KMS-11 (cell line): ENCODE data around the gene C4orf54.

Experiments used
- H2AFZ ChIP-seq: fragments of 200-600 bp; sonication (generic); 2 replicates; pipeline ENCODE4 v1.6.1; 2016; ENCODE audit warnings: antibody characterized with exemption, mixed run types, low read depth
- H3K27ac ChIP-seq: fragments of 200-600 bp; sonication (generic); 2 replicates; pipeline ENCODE4 v1.6.1; 2016; ENCODE audit warnings: mild to moderate bottlenecking, mixed run types
- H3K27me3 ChIP-seq: fragments of 200-600 bp; sonication (generic); 2 replicates; pipeline ENCODE4 v1.6.1; 2017; ENCODE audit warnings: mild to moderate bottlenecking, low read depth, mixed run types, moderate library complexity; ENCODE audit not compliant: insufficient read depth
- H3K36me3 ChIP-seq: fragments of 200-600 bp; sonication (generic); 2 replicates; pipeline ENCODE4 v1.6.1; 2017; ENCODE audit warnings: mild to moderate bottlenecking, mixed run types; ENCODE audit not compliant: insufficient read depth
- H3K4me1 ChIP-seq: fragments of 200-600 bp; sonication (generic); 2 replicates; pipeline ENCODE4 v1.6.1; 2016; ENCODE audit warnings: mild to moderate bottlenecking, low read depth, mixed run types; ENCODE audit not compliant: poor library complexity, severe bottlenecking
- H3K4me2 ChIP-seq: fragments of 200-600 bp; sonication (generic); 2 replicates; pipeline ENCODE4 v1.7.0; 2016; ENCODE audit warnings: mild to moderate bottlenecking, mixed run types
- H3K4me3 ChIP-seq: fragments of 200-600 bp; sonication (generic); IDR thresholded peaks from 2 replicates; pipeline ENCODE4 v1.6.1; 2017; ENCODE audit warnings: low read depth, low read length, mixed read lengths; ENCODE audit not compliant: insufficient read depth
- H3K79me2 ChIP-seq: fragments of 200-600 bp; sonication (generic); 2 replicates; pipeline ENCODE4 v1.6.1; 2016; ENCODE audit warnings: low read depth, mixed run types; ENCODE audit not compliant: insufficient read depth
- H3K9ac ChIP-seq: fragments of 200-600 bp; sonication (generic); 2 replicates; pipeline ENCODE4 v1.6.1; 2016; ENCODE audit warnings: mild to moderate bottlenecking, mixed run types
- H4K20me1 ChIP-seq: fragments of 200-600 bp; sonication (generic); 2 replicates; pipeline ENCODE4 v1.6.1; 2016; ENCODE audit warnings: mild to moderate bottlenecking, mixed run types; ENCODE audit not compliant: insufficient read depth
- TF ChIP-seq, protein P1 (sequence below): fragments of 200-600 bp; sonication (generic); conservative IDR thresholded peaks from 2 replicates; pipeline ENCODE4 v1.6.1; 2017; ENCODE audit warnings: low read depth, mild to moderate bottlenecking, antibody characterized with exemption, low read length, moderate library complexity, mixed read lengths

C4orf54 gene

DNA sequence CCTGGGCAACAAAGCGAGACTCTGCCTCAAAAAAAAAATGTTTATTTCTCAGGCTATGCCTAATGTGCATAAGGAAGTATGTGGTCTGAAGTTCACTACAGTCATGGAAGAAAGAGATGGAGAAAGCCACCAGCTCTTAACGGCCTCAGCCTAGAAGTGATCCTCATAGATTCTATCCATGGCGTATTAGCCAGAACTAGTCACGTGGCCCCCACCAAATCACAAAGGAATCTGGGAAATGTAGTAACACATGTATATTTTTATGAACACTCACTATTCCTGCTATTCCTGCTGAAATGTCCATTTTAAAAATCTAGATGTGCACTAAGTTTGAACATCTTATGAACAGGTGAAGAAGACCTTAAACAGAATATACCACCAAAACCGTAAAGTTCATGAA lies 49.2 kb downstream of the C4orf54 start:
- Histone ChIP-seq H3K9ac (no peak overlapping the region), H3K27me3 (no peaks in the 10 kb centered on the region), H3K79me2 (no peaks in the 10 kb centered on the region), H3K36me3 (no peaks in the 10 kb centered on the region), H3K4me1 (no peaks in the 10 kb centered on the region), H3K27ac (no peak overlapping the region), H2AFZ (no peak overlapping the region), H3K4me2 (no peak overlapping the region), H4K20me1 (no peaks in the 10 kb centered on the region), H3K4me3 (no peak overlapping the region)
- TF ChIP-seq, protein P1, sequence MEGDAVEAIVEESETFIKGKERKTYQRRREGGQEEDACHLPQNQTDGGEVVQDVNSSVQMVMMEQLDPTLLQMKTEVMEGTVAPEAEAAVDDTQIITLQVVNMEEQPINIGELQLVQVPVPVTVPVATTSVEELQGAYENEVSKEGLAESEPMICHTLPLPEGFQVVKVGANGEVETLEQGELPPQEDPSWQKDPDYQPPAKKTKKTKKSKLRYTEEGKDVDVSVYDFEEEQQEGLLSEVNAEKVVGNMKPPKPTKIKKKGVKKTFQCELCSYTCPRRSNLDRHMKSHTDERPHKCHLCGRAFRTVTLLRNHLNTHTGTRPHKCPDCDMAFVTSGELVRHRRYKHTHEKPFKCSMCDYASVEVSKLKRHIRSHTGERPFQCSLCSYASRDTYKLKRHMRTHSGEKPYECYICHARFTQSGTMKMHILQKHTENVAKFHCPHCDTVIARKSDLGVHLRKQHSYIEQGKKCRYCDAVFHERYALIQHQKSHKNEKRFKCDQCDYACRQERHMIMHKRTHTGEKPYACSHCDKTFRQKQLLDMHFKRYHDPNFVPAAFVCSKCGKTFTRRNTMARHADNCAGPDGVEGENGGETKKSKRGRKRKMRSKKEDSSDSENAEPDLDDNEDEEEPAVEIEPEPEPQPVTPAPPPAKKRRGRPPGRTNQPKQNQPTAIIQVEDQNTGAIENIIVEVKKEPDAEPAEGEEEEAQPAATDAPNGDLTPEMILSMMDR, result no peak
